SK-N-SH treated with all-trans-retinoic acid at 6 μM for 48 hours (cell line): ENCODE measurements around the gene HARS1.
"Not testable (repeated sequence)": the region's sequence is repeated elsewhere in the genome, so short reads cannot be mapped to it uniquely, and the experiment has no call there.

Experiments used
- ATAC-seq: fragments of 200-7000 bp; cut with Tn5 transposase; 3 replicates; pipeline ENCODE4 v1.9.1; 2020; ENCODE audit warnings: mild to moderate bottlenecking, moderate library complexity
- ARNTL ChIP-seq: fragments of 450-650 bp; formaldehyde crosslinking; IDR thresholded peaks from 2 replicates; pipeline ENCODE4 v1.5.0; 2020; ENCODE audit warnings: low read depth, mild to moderate bottlenecking, moderate library complexity, borderline replicate concordance
- BACH2 ChIP-seq: fragments of 250-450 bp; sonication (Bioruptor Pico); IDR thresholded peaks from 2 replicates; pipeline ENCODE4 v1.9.0; 2021; ENCODE audit warnings: mild to moderate bottlenecking, borderline replicate concordance
- CREB5 ChIP-seq: fragments of 250-450 bp; sonication (Bioruptor Pico); IDR thresholded peaks from 2 replicates; pipeline ENCODE4 v1.5.1; 2020; ENCODE audit warnings: low read depth, mild to moderate bottlenecking, moderate library complexity
- CSDC2 ChIP-seq: fragments of 250-450 bp; sonication (Bioruptor Pico); IDR thresholded peaks from 2 replicates; pipeline ENCODE4 v1.5.0; 2020; ENCODE audit warnings: mild to moderate bottlenecking, moderate library complexity
- CSRNP3 ChIP-seq: fragments of 250-450 bp; sonication (Bioruptor Pico); IDR thresholded peaks from 2 replicates; pipeline ENCODE4 v1.5.1; 2021; ENCODE audit warnings: mild to moderate bottlenecking, moderate library complexity
- ESRRG ChIP-seq: fragments of 250-450 bp; sonication (Bioruptor Pico); IDR thresholded peaks from 2 replicates; pipeline ENCODE4 v1.6.1; 2021; ENCODE audit warnings: mild to moderate bottlenecking
- ISL1 ChIP-seq: fragments of 250-450 bp; sonication (Bioruptor Pico); IDR thresholded peaks from 2 replicates; pipeline ENCODE4 v2.1.2; 2022; ENCODE audit warnings: mild to moderate bottlenecking, moderate library complexity
- OSR1 ChIP-seq: fragments of 250-450 bp; sonication (Bioruptor Pico); IDR thresholded peaks from 2 replicates; pipeline ENCODE4 v1.8.0; 2022; ENCODE audit warnings: moderate library complexity, mild to moderate bottlenecking, inconsistent platforms
- PATZ1 ChIP-seq: fragments of 250-450 bp; sonication (Bioruptor Pico); IDR thresholded peaks from 2 replicates; pipeline ENCODE4 v1.8.0; 2020; ENCODE audit warnings: mild to moderate bottlenecking, moderate library complexity, borderline replicate concordance
- POU6F1 ChIP-seq: fragments of 250-450 bp; sonication (Bioruptor Pico); IDR thresholded peaks from 2 replicates; pipeline ENCODE4 v1.8.0; 2021; ENCODE audit warnings: low read depth, mild to moderate bottlenecking, moderate library complexity, borderline replicate concordance
- PPARA ChIP-seq: fragments of 250-450 bp; sonication (Bioruptor Pico); IDR thresholded peaks from 2 replicates; pipeline ENCODE4 v1.5.0; 2020; ENCODE audit warnings: mild to moderate bottlenecking, borderline replicate concordance
- RARB ChIP-seq: fragments of 250-450 bp; sonication (Bioruptor Pico); IDR thresholded peaks from 2 replicates; pipeline ENCODE4 v1.8.0; 2021; ENCODE audit warnings: mild to moderate bottlenecking, moderate library complexity
- SNAI2 ChIP-seq: fragments of 250-450 bp; sonication (Bioruptor Pico); IDR thresholded peaks from 2 replicates; pipeline ENCODE4 v1.5.0; 2020; ENCODE audit warnings: mild to moderate bottlenecking, moderate library complexity
- TCF4 ChIP-seq: fragments of 250-450 bp; sonication (Bioruptor Pico); IDR thresholded peaks from 2 replicates; pipeline ENCODE4 v1.8.0; 2021; ENCODE audit warnings: mild to moderate bottlenecking, moderate library complexity, borderline replicate concordance
- TSHZ2 ChIP-seq: fragments of 250-450 bp; sonication (Bioruptor Pico); IDR thresholded peaks from 2 replicates; pipeline ENCODE4 v1.5.0; 2020; ENCODE audit warnings: mild to moderate bottlenecking, moderate library complexity
- ZC3H10 ChIP-seq: fragments of 250-450 bp; sonication (Bioruptor Pico); IDR thresholded peaks from 2 replicates; pipeline ENCODE4 v1.5.1; 2021; ENCODE audit warnings: mild to moderate bottlenecking, moderate library complexity
- ZFP3 ChIP-seq: fragments of 250-450 bp; sonication (Bioruptor Pico); IDR thresholded peaks from 2 replicates; pipeline ENCODE4 v1.5.0; 2020; ENCODE audit warnings: mild to moderate bottlenecking, moderate library complexity
- ZFP30 ChIP-seq: fragments of 450-650 bp; formaldehyde crosslinking; IDR thresholded peaks from 2 replicates; pipeline ENCODE4 v1.5.0; 2022; ENCODE audit warnings: mild to moderate bottlenecking, moderate library complexity
- ZNF565 ChIP-seq: fragments of 450-650 bp; formaldehyde crosslinking; conservative IDR thresholded peaks from 2 replicates; pipeline ENCODE4 v1.5.0; 2020; ENCODE audit warnings: low read depth, mild to moderate bottlenecking, moderate library complexity
- ZNF70 ChIP-seq: fragments of 450-650 bp; formaldehyde crosslinking; IDR thresholded peaks from 2 replicates; pipeline ENCODE4 v1.5.0; 2020; ENCODE audit warnings: mild to moderate bottlenecking, moderate library complexity
- ZNF8 ChIP-seq: fragments of 450-650 bp; formaldehyde crosslinking; IDR thresholded peaks from 2 replicates; pipeline ENCODE4 v1.5.0; 2020; ENCODE audit warnings: mild to moderate bottlenecking, moderate library complexity

The HARS1 gene

GRCh38 chr5:140713562-140714094 lies 22.5 kb upstream of the HARS1 start (continued):
- TF ChIP-seq ZFP30 (CRISPR knock-in tag), result no peak
- TF ChIP-seq ZNF8 (CRISPR knock-in tag), result no peak

- ATAC-seq, result no peak
- no peak for TF ChIP-seq ZC3H10 (CRISPR knock-in tag)
These were observed 20.6 kb upstream of the HARS1 start for GRCh38 chr5:140711794-140712193.

- no peak for TF ChIP-seq ZFP30 (CRISPR knock-in tag)
- TF ChIP-seq SNAI2 (CRISPR knock-in tag), result 0 out of 2 replicates have a peak, but pooled peaks have one; percentile 32
- 0 out of 2 replicates have a peak, but pooled peaks have one; percentile 41 for TF ChIP-seq ZFP3 (CRISPR knock-in tag)
- 0 out of 2 replicates have a peak, but pooled peaks have one; percentile 10 for TF ChIP-seq PATZ1 (CRISPR knock-in tag)
- TF ChIP-seq, all 23 proteins: peak for 3
- peak; percentile 95 for ATAC-seq
These were observed 19.9 kb upstream of the HARS1 start for GRCh38 chr5:140710899-140711552.

GRCh38 chr5:140708787-140709186 lies 17.6 kb upstream of the HARS1 start:
- ATAC-seq, result not testable (repeated sequence)

GRCh38 chr5:140707812-140708211 lies 16.6 kb upstream of the HARS1 start:
- no peak for ATAC-seq
- TF ChIP-seq POU6F1 (CRISPR knock-in tag) (no peak), ZFP3 (CRISPR knock-in tag) (no peak), ARNTL (no peak), ISL1 (CRISPR knock-in tag) (no peak), ZNF8 (CRISPR knock-in tag) (no peak), PPARA (CRISPR knock-in tag) (no peak), ZNF565 (no peak), CSRNP3 (CRISPR knock-in tag) (no peak), ESRRG (CRISPR knock-in tag) (no peak), BACH2 (CRISPR knock-in tag) (no peak), SNAI2 (CRISPR knock-in tag) (no peak), ZFP30 (CRISPR knock-in tag) (no peak), OSR1 (CRISPR knock-in tag) (no peak), CREB5 (CRISPR knock-in tag) (no peak), ZNF70 (CRISPR knock-in tag) (no peak), PATZ1 (CRISPR knock-in tag) (no peak), CSDC2 (no peak), TCF4 (CRISPR knock-in tag) (no peak), TSHZ2 (no peak), RARB (CRISPR knock-in tag) (no peak)
